ENCODE results near the gene ZNF26. TPM values are rescaled to one million over a fixed set of nuclear protein-coding genes. Genes with fewer than 3 reads are reported as not detected.

Gene ZNF26
- total RNA-seq, 4 donors from 2014 or later = 10.5 to 23.4 (median 11.8) TPM

GRCh38 chr12:133046698-133047097 is 60.5 kb downstream of the ZNF26 start:
- no peaks in the 10 kb centered on the region for H3K27me3 ChIP-seq
- H3K27ac ChIP-seq = no peak overlapping the region
- H3K4me3 ChIP-seq = no peak overlapping the region
- TF ChIP-seq POLR2AphosphoS5 (IDR thresholded peaks at IDR 0.05) (no peak), EP300 (IDR thresholded peaks at IDR 0.05) (no peak), CTCF (IDR thresholded peaks at IDR 0.05) (no peak), POLR2A (IDR thresholded peaks at IDR 0.05) (no peak)
- H3K9me3 ChIP-seq = peaks cover 84% of the 10 kb centered on the region
- WGBS = 100% methylated on average over 3 of the region's 3 CpGs
- H3K36me3 ChIP-seq = peaks cover 96% of the 10 kb centered on the region
- DNase-seq (ENCODE audit: low spot score in 2 of 2) = no peak
- no peaks in the 10 kb centered on the region for H3K4me1 ChIP-seq

- no peak overlapping the region for H3K27ac ChIP-seq
- no peaks in the 10 kb centered on the region for H3K4me1 ChIP-seq
- H3K27me3 ChIP-seq = no peaks in the 10 kb centered on the region
- TF ChIP-seq POLR2AphosphoS5 (IDR thresholded peaks at IDR 0.05) (no peak), CTCF (IDR thresholded peaks at IDR 0.05) (no peak), EP300 (IDR thresholded peaks at IDR 0.05) (no peak), POLR2A (IDR thresholded peaks at IDR 0.05) (no peak)
- H3K9me3 ChIP-seq = peaks cover 82% of the 10 kb centered on the region
- no peak overlapping the region for H3K4me3 ChIP-seq
- DNase-seq (ENCODE audit: low spot score in 2 of 2) = no peak
- WGBS = 98% methylated on average over 5 of the region's 5 CpGs
- H3K36me3 ChIP-seq = peaks cover 59% of the 10 kb centered on the region
Measured at GRCh38 chr12:133057446-133057845, 71.3 kb downstream of the ZNF26 start.

- Histone ChIP-seq H3K27ac (no peak overlapping the region), H3K4me3 (no peak overlapping the region), H3K9me3 (peaks cover 82% of the 10 kb centered on the region), H3K27me3 (no peaks in the 10 kb centered on the region), H3K36me3 (peaks cover 51% of the 10 kb centered on the region), H3K4me1 (no peaks in the 10 kb centered on the region)
- WGBS = 94% methylated on average over 8 of the region's 8 CpGs
- DNase-seq (ENCODE audit: low spot score in 2 of 2) = no peak
- TF ChIP-seq EP300 (IDR thresholded peaks at IDR 0.05) (no peak), CTCF (IDR thresholded peaks at IDR 0.05) (no peak), POLR2AphosphoS5 (IDR thresholded peaks at IDR 0.05) (no peak), POLR2A (IDR thresholded peaks at IDR 0.05) (no peak)
Measured at GRCh38 chr12:133058203-133059113, 72.3 kb downstream of the ZNF26 start.

GRCh38 chr12:133061954-133062353 is 75.8 kb downstream of the ZNF26 start:
- Histone ChIP-seq H3K27me3 (no peaks in the 10 kb centered on the region), H3K4me1 (no peaks in the 10 kb centered on the region), H3K27ac (no peak overlapping the region), H3K36me3 (peaks cover 22% of the 10 kb centered on the region), H3K4me3 (no peak overlapping the region), H3K9me3 (peaks cover 95% of the 10 kb centered on the region)
- DNase-seq (ENCODE audit: low spot score in 2 of 2) = no peak
- TF ChIP-seq EP300 (IDR thresholded peaks at IDR 0.05) (no peak), CTCF (IDR thresholded peaks at IDR 0.05) (no peak), POLR2AphosphoS5 (IDR thresholded peaks at IDR 0.05) (no peak), POLR2A (IDR thresholded peaks at IDR 0.05) (no peak)
- WGBS = 100% methylated on average over 1 of the region's 1 CpG

GRCh38 chr12:133063556-133063955 is 77.4 kb downstream of the ZNF26 start:
- H3K27me3 ChIP-seq = no peaks in the 10 kb centered on the region
- no peaks in the 10 kb centered on the region for H3K4me1 ChIP-seq
- DNase-seq (ENCODE audit: low spot score in 2 of 2) = no peak
- H3K27ac ChIP-seq = no peak overlapping the region
- TF ChIP-seq POLR2AphosphoS5 (IDR thresholded peaks at IDR 0.05) (no peak), EP300 (IDR thresholded peaks at IDR 0.05) (no peak), POLR2A (IDR thresholded peaks at IDR 0.05) (no peak), CTCF (IDR thresholded peaks at IDR 0.05) (no peak)
- no peak overlapping the region for H3K4me3 ChIP-seq
- 100% methylated on average over 1 of the region's 1 CpG for WGBS
- peaks cover 94% of the 10 kb centered on the region for H3K9me3 ChIP-seq
- H3K36me3 ChIP-seq = peaks cover 6% of the 10 kb centered on the region
